DMS53 treated with DMSO at 0.1 percent for 48 hours (cell line): ENCODE results near the gene MMADHC.
A peak's percentile ranks its signal among the peaks of the same experiment; 100 is the strongest.
"Not testable (repeated sequence)": the region's sequence is repeated elsewhere in the genome, so short reads cannot be mapped to it uniquely, and the experiment has no call there.

ENCODE experiments used
- DNase-seq: peaks from one replicate; lab custom pipeline; 2025; ENCODE audit not compliant: unreplicated experiment; lab: John Stamatoyannopoulos, UW

The MMADHC gene

GRCh38 chr2:149595056-149595963 is 7.7 kb upstream of the MMADHC start:
- DNase-seq, result no peak

DNA sequence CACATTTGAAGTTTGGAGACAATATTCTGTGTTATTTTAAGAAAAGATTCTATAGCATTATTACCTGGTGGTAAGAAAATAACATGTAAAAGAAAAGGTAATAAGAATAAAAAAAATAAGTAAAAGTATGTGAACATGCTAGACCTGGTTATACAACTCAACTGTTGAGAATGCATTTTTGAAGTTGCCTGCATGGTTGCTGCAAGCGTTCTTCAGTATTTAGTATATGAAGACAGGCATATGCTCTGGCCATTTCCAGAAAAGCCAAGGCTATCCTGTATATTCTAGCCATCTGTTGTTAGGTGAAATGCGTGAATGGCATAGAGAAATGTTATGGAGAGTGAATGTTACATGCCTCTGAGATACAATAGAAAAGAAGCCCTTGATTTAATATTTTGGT is 6.8 kb upstream of the MMADHC start:
- DNase-seq, result no peak

DNA sequence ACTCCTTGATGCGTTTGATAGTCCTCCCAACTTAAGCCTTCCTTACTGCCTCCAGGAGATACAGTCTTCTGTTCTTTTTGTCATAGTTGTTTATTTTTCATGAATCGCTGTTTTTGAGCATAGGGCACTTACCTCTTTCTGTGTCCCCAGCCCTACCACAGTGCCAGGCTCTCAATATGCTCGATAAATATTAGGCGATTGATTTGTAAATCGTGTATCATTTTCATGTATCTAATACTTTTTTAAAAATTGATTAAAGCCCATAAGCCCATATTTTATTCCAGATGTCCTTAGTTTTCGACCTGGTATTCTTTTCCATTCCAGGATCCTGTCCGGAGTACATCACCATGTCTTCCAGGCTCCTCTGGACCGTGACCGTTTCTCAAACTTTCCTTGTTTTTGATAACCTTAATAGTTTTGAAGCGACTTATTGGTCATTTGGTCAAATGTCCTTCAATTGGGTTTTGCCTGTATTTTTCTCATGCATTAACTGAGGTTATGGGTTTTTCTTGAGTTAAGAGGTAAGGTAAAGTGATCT is 444 bp upstream of the MMADHC start:
- no peak for DNase-seq

DNA sequence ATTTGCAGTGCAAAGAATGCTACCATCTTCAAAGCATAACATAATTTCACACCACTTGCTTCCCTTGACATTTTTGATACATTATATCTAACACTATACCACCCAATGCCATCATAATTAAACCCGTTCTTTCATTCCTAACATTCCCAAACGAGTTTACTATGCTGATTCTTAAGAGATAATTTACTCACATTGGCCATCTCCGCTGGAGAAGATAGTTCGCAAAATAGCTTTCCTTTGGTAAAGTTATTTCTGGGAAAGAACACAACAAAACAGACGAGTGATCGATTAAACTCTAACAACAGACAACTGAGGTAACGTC is 716 bp downstream of the MMADHC start:
- DNase-seq, result no peak

- no peak for DNase-seq
These were observed 1.5 kb downstream of the MMADHC start for GRCh38 chr2:149586063-149586462.

DNA sequence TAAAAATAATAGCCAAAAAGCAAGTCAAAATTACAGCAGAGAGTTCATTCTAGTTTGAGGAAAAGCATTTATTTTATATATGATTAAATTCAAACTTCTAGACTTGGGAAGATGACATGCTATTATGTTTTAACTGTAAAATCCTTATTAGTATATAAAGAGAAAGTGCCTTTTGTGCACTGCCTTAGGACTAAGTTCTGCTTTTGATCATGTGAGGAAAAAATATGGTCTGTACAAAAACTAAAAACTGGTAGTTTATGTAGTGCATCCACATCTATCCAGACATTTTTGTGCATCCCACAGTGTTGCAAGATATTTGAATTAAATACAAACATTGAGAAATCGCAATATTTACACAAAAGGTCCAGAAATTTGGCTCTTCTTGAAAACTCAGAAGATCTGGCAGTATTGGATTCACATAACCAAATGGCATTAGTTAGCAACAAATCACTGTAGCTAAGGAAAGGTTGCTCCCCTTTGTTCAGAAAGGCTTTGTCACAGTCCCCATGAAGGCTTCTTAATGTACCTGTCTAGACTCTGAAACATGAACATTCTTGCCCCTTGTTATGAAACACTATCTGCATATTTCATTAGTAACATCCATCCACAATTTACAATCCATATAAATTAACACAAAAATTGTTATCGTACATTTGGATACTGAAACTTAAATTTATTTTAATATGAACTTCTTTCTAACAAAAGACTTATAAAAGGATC is 2.2 kb downstream of the MMADHC start:
- DNase-seq, result no peak

- no peak for DNase-seq
These were observed 7.3 kb downstream of the MMADHC start for GRCh38 chr2:149579972-149580882.

DNA sequence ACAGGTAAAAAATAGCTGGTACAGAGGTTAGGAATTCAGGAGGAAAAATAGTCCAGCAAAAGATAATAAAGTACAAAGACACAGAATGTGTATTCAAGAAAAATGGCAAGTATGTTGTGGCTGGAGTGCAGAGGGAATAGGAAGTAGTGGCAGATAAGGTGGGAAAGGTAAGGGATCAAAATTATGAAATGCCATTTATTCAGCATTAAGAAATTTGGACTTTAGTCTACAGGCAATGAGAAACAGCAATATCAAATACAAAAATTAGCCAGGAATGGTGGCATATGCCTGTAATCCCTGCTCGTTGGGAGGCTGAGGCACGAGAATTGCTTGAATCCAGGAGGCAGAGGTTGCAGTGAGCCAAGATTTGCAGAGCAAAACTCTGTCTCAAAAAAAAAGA is 10.3 kb downstream of the MMADHC start:
- DNase-seq, result no peak

DNA sequence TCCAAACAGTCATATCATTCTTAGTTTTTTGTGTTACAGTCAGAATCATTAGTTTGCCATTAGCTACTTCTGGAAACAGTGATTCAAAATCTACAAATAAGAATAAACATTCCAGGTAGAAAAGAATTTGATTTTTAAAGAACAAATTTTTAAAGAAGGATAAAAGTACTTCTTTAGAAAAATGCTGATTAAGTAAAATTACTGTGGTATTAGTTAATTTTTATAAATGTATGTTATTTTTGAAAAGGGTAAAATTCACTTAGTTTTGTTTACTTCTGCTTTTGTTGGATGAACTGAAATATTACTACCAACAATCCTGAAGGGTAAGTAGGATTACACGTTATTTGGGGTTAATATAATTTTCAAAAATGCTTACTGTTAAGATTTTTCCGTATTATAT is 11.8 kb downstream of the MMADHC start:
- DNase-seq, result no peak

DNA sequence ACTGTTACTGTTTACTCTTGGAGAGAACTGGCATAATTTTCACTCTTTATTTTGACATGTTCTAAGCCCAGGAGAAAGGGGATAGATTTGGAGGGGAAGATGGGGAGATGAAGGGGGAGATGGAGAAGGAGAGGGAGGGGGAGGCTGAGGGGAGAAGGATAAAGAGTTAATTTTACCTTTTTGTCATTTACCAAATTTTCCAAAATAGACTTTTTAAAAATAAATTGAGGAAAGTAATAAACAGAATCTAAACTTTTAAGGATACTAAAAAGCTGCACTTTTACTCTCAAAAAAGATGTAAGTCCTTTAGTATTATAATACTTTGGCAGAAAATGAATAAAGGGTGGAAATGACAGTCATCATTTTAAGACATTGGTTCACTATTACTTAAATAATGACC is 12.3 kb downstream of the MMADHC start:
- no peak for DNase-seq

- DNase-seq, result no peak
These were observed 13.8 kb downstream of the MMADHC start for GRCh38 chr2:149573760-149574159.

DNA sequence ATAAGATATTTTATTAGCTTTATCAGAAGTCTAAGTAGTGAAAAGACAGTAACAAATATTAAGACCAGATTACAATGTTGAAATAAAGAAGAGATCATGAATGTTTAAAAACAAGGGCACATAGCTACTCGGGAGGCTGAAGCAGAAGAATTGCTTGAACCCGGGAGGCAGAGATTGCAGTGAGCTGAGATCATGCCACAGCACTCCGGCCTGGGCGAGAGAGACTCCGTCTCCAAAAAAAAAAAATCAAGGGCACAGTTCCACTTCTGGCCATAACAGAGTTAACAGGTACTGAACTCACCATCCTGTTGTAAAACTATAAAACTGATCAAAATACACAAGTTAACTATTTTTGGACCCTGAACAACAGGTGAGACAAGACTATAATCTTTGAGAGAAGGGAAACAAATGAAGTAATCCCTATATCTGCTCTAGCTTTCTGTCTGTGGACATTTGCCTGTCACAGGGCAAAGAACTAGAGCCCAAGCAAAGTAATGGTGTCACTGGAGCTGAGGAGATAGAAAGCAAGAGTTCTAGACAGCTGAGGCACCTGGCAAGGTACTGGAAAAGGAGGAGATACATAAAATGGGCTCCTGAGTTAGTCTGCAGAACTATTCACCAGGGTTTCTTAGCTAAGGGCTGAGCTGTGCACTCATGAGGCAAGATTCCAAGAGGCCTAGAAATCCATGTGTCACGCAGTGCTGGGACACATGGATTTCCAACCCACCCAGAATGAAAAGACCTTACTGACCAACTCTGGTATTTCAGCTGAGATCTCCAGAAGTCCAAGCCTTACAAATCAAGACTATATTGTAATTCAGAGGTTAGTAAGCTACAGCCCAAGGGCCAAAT is 15.2 kb downstream of the MMADHC start:
- DNase-seq, result no peak

GRCh38 chr2:149568138-149568537 is 19.4 kb downstream of the MMADHC start:
- DNase-seq, result no peak

DNA sequence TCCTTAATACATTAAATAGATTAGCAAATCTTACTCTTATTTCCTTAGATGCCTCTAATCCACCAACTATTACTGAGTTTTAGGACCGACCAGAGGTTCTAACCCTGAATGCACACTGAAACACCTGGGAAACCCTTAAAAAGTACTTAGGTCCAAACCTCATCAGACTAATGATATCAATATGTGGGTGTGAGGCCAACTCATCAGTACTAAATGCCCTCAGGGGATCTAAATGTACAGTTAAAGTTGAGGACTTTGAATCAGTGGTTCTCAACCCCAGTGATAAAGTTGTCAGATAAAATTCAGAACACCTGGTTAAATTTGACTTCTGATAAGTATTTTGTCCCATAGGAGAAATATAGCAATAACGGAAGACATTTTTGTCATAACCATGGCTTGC is 20.9 kb downstream of the MMADHC start:
- DNase-seq, result no peak

DNA sequence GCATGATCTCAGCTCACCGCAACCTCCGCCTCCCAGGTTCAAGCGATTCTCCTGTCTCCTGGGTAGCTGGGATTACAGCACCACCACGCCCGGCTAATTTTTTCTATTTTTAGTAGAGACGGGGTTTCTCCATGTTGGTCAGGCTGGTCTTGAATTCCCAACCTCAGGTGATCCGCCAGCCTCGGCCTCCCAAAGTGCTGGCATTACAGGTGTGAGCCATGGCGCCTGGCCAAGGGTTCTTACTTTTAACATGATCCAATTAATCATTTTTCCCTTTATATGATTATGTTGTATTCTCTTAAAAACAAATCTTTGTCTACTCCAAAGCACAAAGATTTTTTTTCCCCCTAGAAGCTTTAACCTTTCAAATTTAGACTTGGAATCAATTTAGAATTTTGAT is 21.9 kb downstream of the MMADHC start:
- not testable (repeated sequence) for DNase-seq

- DNase-seq, result no peak
These were observed 22.6 kb downstream of the MMADHC start for GRCh38 chr2:149564983-149565382.

GRCh38 chr2:149564097-149564496 is 23.5 kb downstream of the MMADHC start:
- DNase-seq, result no peak

GRCh38 chr2:149562324-149562723 is 25.3 kb downstream of the MMADHC start:
- no peak for DNase-seq

GRCh38 chr2:149561309-149561926 is 26.2 kb downstream of the MMADHC start:
- DNase-seq, result peak; percentile 5
